K562 (cell line): Measurements from ENCODE around the gene SLC22A16.

Experiments used
- IRF2 ChIP-seq: sonication (generic); formaldehyde crosslinking; IDR thresholded peaks from 2 replicates; pipeline ENCODE4 v1.8.1; 2022; ENCODE audit warnings: mild to moderate bottlenecking, missing genetic modification reagents
- NFIC ChIP-seq: fragments of 450-650 bp; IDR thresholded peaks from 2 replicates; pipeline ENCODE4 v1.6.1; 2017; ENCODE audit warnings: mild to moderate bottlenecking, inconsistent platforms
- POLR2AphosphoS2 ChIP-seq: IDR thresholded peaks from 2 replicates; pipeline ENCODE4 v1.6.1; 2012; ENCODE audit warnings: low read length, improper control_type of control experiment
- RCOR1 ChIP-seq, 2 experiments: IDR thresholded peaks; 2 replicates each; pipeline ENCODE4 v1.6.1; 2012; ENCODE audit warnings: low read depth in 2 of 2, low read length in 2 of 2, borderline replicate concordance in 1 of 2, improper control_type of control experiment in 1 of 2
- SMC3 ChIP-seq: conservative IDR thresholded peaks from 2 replicates; pipeline ENCODE4 v1.6.1; 2011; ENCODE audit warnings: low read depth, low read length, improper control_type of control experiment; ENCODE audit not compliant: insufficient read depth
- SREBF1 ChIP-seq: fragments of 150-350 bp; IDR thresholded peaks from 2 replicates; pipeline ENCODE4 v1.6.1; 2014; ENCODE audit warnings: antibody characterized with exemption, low read depth, low read length, borderline replicate concordance
- TEAD4 ChIP-seq, 2 experiments: sonication (generic) in 1 of 2; formaldehyde crosslinking in 1 of 2; IDR thresholded peaks; 2 replicates each; pipeline versions ENCODE4 v1.6.1 to v1.8.0; 2012 to 2022; ENCODE audit warnings: borderline replicate concordance in 1 of 2, inconsistent platforms in 1 of 2, low read length in 1 of 2, mild to moderate bottlenecking in 1 of 2, missing genetic modification reagents in 1 of 2

- TF ChIP-seq POLR2AphosphoS2 (no peak), TEAD4 (IDR thresholded peaks at IDR 0.05; ENCODE audit: low read length) (no peak), TEAD4 (CRISPR knock-in tag; IDR thresholded peaks at IDR 0.05; ENCODE audit: borderline replicate concordance) (no peak), SREBF1 (no peak), NFIC (no peak), SMC3 (no peak), IRF2 (CRISPR knock-in tag) (no peak), RCOR1 (IDR thresholded peaks at IDR 0.05; ENCODE audit: borderline replicate concordance in 1 of 2, low read depth in 2 of 2, low read length in 2 of 2) (no peak)
Measured at GRCh38 chr6:110488606-110489190, 12.3 kb upstream of the SLC22A16 start.
